GM03348 (cell line): ENCODE data around the gene CD44.
"Not testable (repeated sequence)": the region's sequence is repeated elsewhere in the genome, so short reads cannot be mapped to it uniquely, and the experiment has no call there.

Experiments
- DNase-seq: peaks from one replicate; pipeline ENCODE4 v3.0.0; 2012; ENCODE audit warnings: low spot score

CD44 gene

GRCh38 chr11:35211952-35212351, 73.0 kb downstream of the CD44 start:
- no peak for DNase-seq

GRCh38 chr11:35214226-35214770, 75.3 kb downstream of the CD44 start:
- no peak for DNase-seq

GRCh38 chr11:35214792-35215193, 75.8 kb downstream of the CD44 start:
- DNase-seq = peak; percentile 64

GRCh38 chr11:35215945-35216344, 77.0 kb downstream of the CD44 start:
- DNase-seq = no peak

- DNase-seq = no peak
Observed at GRCh38 chr11:35216962-35217678, 78.1 kb downstream of the CD44 start.

GRCh38 chr11:35218956-35219355, 80.0 kb downstream of the CD44 start:
- DNase-seq = peak; percentile 46

- peak; percentile 25 for DNase-seq
Observed at GRCh38 chr11:35223371-35223796, 84.4 kb downstream of the CD44 start.

- DNase-seq = no peak
Observed at GRCh38 chr11:35223991-35224390, 85.0 kb downstream of the CD44 start.

GRCh38 chr11:35225946-35226520, 87.1 kb downstream of the CD44 start:
- DNase-seq = no peak

- not testable (repeated sequence) for DNase-seq
Observed at GRCh38 chr11:35226756-35227155, 87.8 kb downstream of the CD44 start.

GRCh38 chr11:35227576-35228327, 88.8 kb downstream of the CD44 start:
- DNase-seq = no peak

- DNase-seq = no peak
Observed at GRCh38 chr11:35228328-35228725, 89.4 kb downstream of the CD44 start.

- DNase-seq = no peak
Observed at GRCh38 chr11:35230388-35230787, 91.4 kb downstream of the CD44 start.

GRCh38 chr11:35231076-35231860, 92.3 kb downstream of the CD44 start:
- DNase-seq = no peak

GRCh38 chr11:35232891-35233330, 93.9 kb downstream of the CD44 start:
- DNase-seq = no peak

- no peak for DNase-seq
Observed at GRCh38 chr11:35233518-35233917, 94.5 kb downstream of the CD44 start.

- no peak for DNase-seq
Observed at GRCh38 chr11:35234460-35235156, 95.6 kb downstream of the CD44 start.

GRCh38 chr11:35235157-35235468, 96.1 kb downstream of the CD44 start:
- DNase-seq = no peak

- no peak for DNase-seq
Observed at GRCh38 chr11:35235498-35235897, 96.5 kb downstream of the CD44 start.

- peak; percentile 30 for DNase-seq
Observed at GRCh38 chr11:35235936-35236666, 97.1 kb downstream of the CD44 start.

- peak; percentile 59 for DNase-seq
Observed at GRCh38 chr11:35236667-35237003, 97.7 kb downstream of the CD44 start.
